HCT116 (cell line): Measurements from ENCODE around the gene MICAL3.

Experiments
- CEBPB ChIP-seq: IDR thresholded peaks from 2 replicates; pipeline ENCODE4 v1.6.1; 2012; ENCODE audit warnings: low read depth
- CTCF ChIP-seq, 3 experiments: fragments of 200-600 bp in 1 of 3; sonication (generic) in 1 of 3; IDR thresholded peaks in 2 of 3; conservative IDR thresholded peaks in 1 of 3; 2 replicates each; pipeline ENCODE4 v1.5.1; 2012 to 2017; ENCODE audit warnings: low read depth in 2 of 3, low read length in 2 of 3, antibody characterized with exemption in 1 of 3, borderline replicate concordance in 1 of 3, control low read depth in 1 of 3, mild to moderate bottlenecking in 1 of 3, mixed read lengths in 1 of 3, mixed run types in 1 of 3, moderate library complexity in 1 of 3; ENCODE audit not compliant: insufficient read depth in 1 of 3
- EZH2 ChIP-seq: fragments of 200-600 bp; sonication (generic); IDR thresholded peaks from 2 replicates; pipeline ENCODE4 v1.6.1; 2017; ENCODE audit warnings: antibody characterized with exemption, mixed run types
- EZH2phosphoT487 ChIP-seq: fragments of 200-600 bp; IDR thresholded peaks from 2 replicates; pipeline ENCODE4 v1.6.1; 2018; ENCODE audit warnings: antibody characterized with exemption, borderline replicate concordance
- POLR2A ChIP-seq: IDR thresholded peaks from 2 replicates; pipeline ENCODE4 v1.7.0; 2011; ENCODE audit warnings: borderline replicate concordance; ENCODE audit not compliant: insufficient read depth, insufficient read length; ENCODE audit errors: extremely low read depth
- SIN3A ChIP-seq: IDR thresholded peaks from 2 replicates; pipeline ENCODE4 v1.6.1; 2012; ENCODE audit warnings: low read depth
- SRF ChIP-seq: IDR thresholded peaks from 2 replicates; pipeline ENCODE4 v1.6.1; 2012; ENCODE audit warnings: low read depth
- YY1 ChIP-seq: IDR thresholded peaks from 2 replicates; pipeline ENCODE4 v1.6.1; 2011; ENCODE audit warnings: low read length, low read depth, moderate library complexity, mild to moderate bottlenecking; ENCODE audit not compliant: insufficient replicate concordance; ENCODE audit errors: extremely low read depth
- ZNF274 ChIP-seq: fragments of 200-500 bp; sonication (Bioruptor generic); IDR thresholded peaks from 2 replicates; pipeline ENCODE4 v1.6.1; 2014; ENCODE audit warnings: mild to moderate bottlenecking, low read depth, low read length, inconsistent platforms
- TF ChIP-seq, protein P1 (sequence below): IDR thresholded peaks from 2 replicates; pipeline ENCODE4 v1.6.1; 2012

GRCh38 chr22:18065256-18065655 is 40.9 kb upstream of the MICAL3 start:
- no peak for TF ChIP-seq CTCF (IDR thresholded peaks at IDR 0.05 in 2 of 3, conservative IDR thresholded peaks at IDR 0.05 in 1 of 3; ENCODE audit: borderline replicate concordance in 1 of 3, insufficient read depth in 1 of 3, low read depth in 2 of 3, low read length in 2 of 3)
- TF ChIP-seq EZH2phosphoT487, result no peak
- no peak for TF ChIP-seq POLR2A
- TF ChIP-seq EZH2, result no peak
- no peak for TF ChIP-seq ZNF274
- TF ChIP-seq SIN3A, result no peak
- TF ChIP-seq SRF, result no peak
- no peak for TF ChIP-seq CEBPB
- TF ChIP-seq, protein P1, sequence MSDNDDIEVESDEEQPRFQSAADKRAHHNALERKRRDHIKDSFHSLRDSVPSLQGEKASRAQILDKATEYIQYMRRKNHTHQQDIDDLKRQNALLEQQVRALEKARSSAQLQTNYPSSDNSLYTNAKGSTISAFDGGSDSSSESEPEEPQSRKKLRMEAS, result no peak
- TF ChIP-seq YY1, result no peak
